ENCODE results near the gene GRWD1. TPM values are rescaled to one million over a fixed set of nuclear protein-coding genes. Genes with fewer than 3 reads are reported as not detected.

Gene GRWD1
- total RNA-seq, 2 donors from 2014 or later = 17.5 to 38.3 TPM

GRCh38 chr19:48456864-48457263, 11.1 kb downstream of the GRWD1 start:
- ATAC-seq (ENCODE audit: insufficient number of reproducible peaks, low FRiP score, low read depth) = no peak
- Histone ChIP-seq H3K27me3 (replicated peaks; ENCODE audit: insufficient read depth) (no peaks in the 10 kb centered on the region), H3K36me3 (peaks cover 21% of the 10 kb centered on the region), H3K9me3 (no peaks in the 10 kb centered on the region), H3K4me3 (no peak overlapping the region), H3K27ac (no peak overlapping the region), H3K4me1 (ENCODE audit: control insufficient read depth in 1 of 2, low read depth in 2 of 2) (no peaks in the 10 kb centered on the region)
- no peak for DNase-seq (ENCODE audit: low spot score)
- no peak for TF ChIP-seq CTCF (IDR thresholded peaks at IDR 0.05)

- no peak overlapping the region for H3K4me3 ChIP-seq
- peaks cover 9% of the 10 kb centered on the region for H3K36me3 ChIP-seq
- no peak for ATAC-seq (ENCODE audit: insufficient number of reproducible peaks, low FRiP score, low read depth)
- no peaks in the 10 kb centered on the region for H3K27me3 ChIP-seq (replicated peaks; ENCODE audit: insufficient read depth)
- no peak for DNase-seq (ENCODE audit: low spot score)
- no peaks in the 10 kb centered on the region for H3K9me3 ChIP-seq
- no peak overlapping the region for H3K27ac ChIP-seq
- H3K4me1 ChIP-seq (ENCODE audit: control insufficient read depth in 1 of 2, low read depth in 2 of 2) = no peaks in the 10 kb centered on the region
- no peak for TF ChIP-seq CTCF (IDR thresholded peaks at IDR 0.05)
Observed at GRCh38 chr19:48458016-48458415, 12.2 kb downstream of the GRWD1 start.

GRCh38 chr19:48461651-48461981, 15.8 kb downstream of the GRWD1 start:
- Histone ChIP-seq H3K9me3 (no peaks in the 10 kb centered on the region), H3K4me3 (no peak overlapping the region), H3K4me1 (ENCODE audit: control insufficient read depth in 1 of 2, low read depth in 2 of 2) (no peaks in the 10 kb centered on the region), H3K27me3 (replicated peaks; ENCODE audit: insufficient read depth) (no peaks in the 10 kb centered on the region), H3K27ac (no peak overlapping the region), H3K36me3 (no peaks in the 10 kb centered on the region)
- TF ChIP-seq CTCF (IDR thresholded peaks at IDR 0.05) = no peak
- ATAC-seq (ENCODE audit: insufficient number of reproducible peaks, low FRiP score, low read depth) (no peak), DNase-seq (ENCODE audit: low spot score) (no peak)

GRCh38 chr19:48461982-48462655, 16.3 kb downstream of the GRWD1 start:
- TF ChIP-seq CTCF (IDR thresholded peaks at IDR 0.05) = no peak
- Histone ChIP-seq H3K27ac (no peak overlapping the region), H3K27me3 (replicated peaks; ENCODE audit: insufficient read depth) (no peaks in the 10 kb centered on the region), H3K36me3 (no peaks in the 10 kb centered on the region), H3K4me3 (no peak overlapping the region), H3K4me1 (ENCODE audit: control insufficient read depth in 1 of 2, low read depth in 2 of 2) (no peaks in the 10 kb centered on the region), H3K9me3 (no peaks in the 10 kb centered on the region)
- no peak for ATAC-seq (ENCODE audit: insufficient number of reproducible peaks, low FRiP score, low read depth)
- DNase-seq (ENCODE audit: low spot score) = no peak

GRCh38 chr19:48465215-48465614, 19.4 kb downstream of the GRWD1 start:
- Histone ChIP-seq H3K36me3 (peaks cover 2% of the 10 kb centered on the region), H3K4me3 (no peak overlapping the region), H3K4me1 (ENCODE audit: control insufficient read depth in 1 of 2, low read depth in 2 of 2) (peaks cover 3 to 10% of the 10 kb centered on the region in 2 donors), H3K27ac (no peak overlapping the region), H3K27me3 (replicated peaks; ENCODE audit: insufficient read depth) (no peaks in the 10 kb centered on the region), H3K9me3 (no peaks in the 10 kb centered on the region)
- ATAC-seq (ENCODE audit: insufficient number of reproducible peaks, low FRiP score, low read depth) = no peak
- DNase-seq (ENCODE audit: low spot score) = no peak
- TF ChIP-seq CTCF (IDR thresholded peaks at IDR 0.05) = no peak
